A673 (cell line): ENCODE data around the gene PDGFB.

Experiments used
- EZH2 ChIP-seq: fragments of 200-600 bp; sonication (generic); IDR thresholded peaks from 2 replicates; pipeline ENCODE4 v1.6.1; 2017; ENCODE audit warnings: borderline replicate concordance, low read depth, mild to moderate bottlenecking, mixed read lengths, antibody characterized with exemption, low read length; ENCODE audit not compliant: poor library complexity, severe bottlenecking
- TF ChIP-seq, protein P1 (sequence below): fragments of 300-800, 200-600 bp; sonication (generic); conservative IDR thresholded peaks from 2 replicates; pipeline ENCODE4 v1.5.1; 2017; ENCODE audit warnings: low read depth, mild to moderate bottlenecking, antibody characterized with exemption, low read length, moderate library complexity, mixed read lengths

DNA sequence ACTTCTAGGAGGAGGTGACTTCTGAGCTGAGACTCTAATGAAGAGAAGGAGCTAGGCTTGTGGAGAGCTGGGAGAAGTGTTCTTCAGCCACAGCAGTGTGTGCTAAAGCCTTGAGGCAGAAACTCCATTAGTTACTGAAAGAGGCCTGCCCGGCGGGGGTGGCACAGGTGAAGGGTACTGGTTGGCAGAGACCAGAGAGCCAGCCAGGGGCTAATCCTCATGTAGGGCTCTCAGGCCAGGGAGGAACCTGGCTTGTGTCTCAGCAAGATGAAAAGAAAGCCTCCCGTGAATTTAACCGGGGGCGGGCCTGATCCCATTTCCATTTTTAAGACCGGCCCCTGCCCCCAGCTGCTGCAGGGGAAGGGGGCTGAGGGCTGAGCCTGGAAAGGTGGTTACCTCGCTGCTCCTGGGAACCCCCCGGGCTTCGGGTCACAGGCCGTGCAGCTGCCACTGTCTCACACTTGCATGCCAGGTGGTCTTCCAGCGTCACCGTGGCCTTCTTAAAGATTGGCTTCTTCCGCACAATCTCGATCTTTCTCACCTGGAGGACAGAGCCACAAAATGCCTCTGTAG lies 15.0 kb downstream of the PDGFB start:
- TF ChIP-seq EZH2, result no peak
- TF ChIP-seq, protein P1, sequence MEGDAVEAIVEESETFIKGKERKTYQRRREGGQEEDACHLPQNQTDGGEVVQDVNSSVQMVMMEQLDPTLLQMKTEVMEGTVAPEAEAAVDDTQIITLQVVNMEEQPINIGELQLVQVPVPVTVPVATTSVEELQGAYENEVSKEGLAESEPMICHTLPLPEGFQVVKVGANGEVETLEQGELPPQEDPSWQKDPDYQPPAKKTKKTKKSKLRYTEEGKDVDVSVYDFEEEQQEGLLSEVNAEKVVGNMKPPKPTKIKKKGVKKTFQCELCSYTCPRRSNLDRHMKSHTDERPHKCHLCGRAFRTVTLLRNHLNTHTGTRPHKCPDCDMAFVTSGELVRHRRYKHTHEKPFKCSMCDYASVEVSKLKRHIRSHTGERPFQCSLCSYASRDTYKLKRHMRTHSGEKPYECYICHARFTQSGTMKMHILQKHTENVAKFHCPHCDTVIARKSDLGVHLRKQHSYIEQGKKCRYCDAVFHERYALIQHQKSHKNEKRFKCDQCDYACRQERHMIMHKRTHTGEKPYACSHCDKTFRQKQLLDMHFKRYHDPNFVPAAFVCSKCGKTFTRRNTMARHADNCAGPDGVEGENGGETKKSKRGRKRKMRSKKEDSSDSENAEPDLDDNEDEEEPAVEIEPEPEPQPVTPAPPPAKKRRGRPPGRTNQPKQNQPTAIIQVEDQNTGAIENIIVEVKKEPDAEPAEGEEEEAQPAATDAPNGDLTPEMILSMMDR, result no peak
